Hepatocyte (in vitro differentiated cells): ENCODE results near the gene LSM4.

Experiments
- EZH2 ChIP-seq: fragments of 200-600 bp; sonication (generic); IDR thresholded peaks from 2 replicates; pipeline ENCODE4 v1.6.1; 2016; ENCODE audit warnings: antibody characterized with exemption, mild to moderate bottlenecking, borderline replicate concordance
- TF ChIP-seq, protein P1 (sequence below): fragments of 200-600 bp; sonication (generic); IDR thresholded peaks from 2 replicates; pipeline ENCODE4 v1.5.1; 2016; ENCODE audit warnings: antibody characterized with exemption, mild to moderate bottlenecking; ENCODE audit not compliant: poor library complexity

DNA sequence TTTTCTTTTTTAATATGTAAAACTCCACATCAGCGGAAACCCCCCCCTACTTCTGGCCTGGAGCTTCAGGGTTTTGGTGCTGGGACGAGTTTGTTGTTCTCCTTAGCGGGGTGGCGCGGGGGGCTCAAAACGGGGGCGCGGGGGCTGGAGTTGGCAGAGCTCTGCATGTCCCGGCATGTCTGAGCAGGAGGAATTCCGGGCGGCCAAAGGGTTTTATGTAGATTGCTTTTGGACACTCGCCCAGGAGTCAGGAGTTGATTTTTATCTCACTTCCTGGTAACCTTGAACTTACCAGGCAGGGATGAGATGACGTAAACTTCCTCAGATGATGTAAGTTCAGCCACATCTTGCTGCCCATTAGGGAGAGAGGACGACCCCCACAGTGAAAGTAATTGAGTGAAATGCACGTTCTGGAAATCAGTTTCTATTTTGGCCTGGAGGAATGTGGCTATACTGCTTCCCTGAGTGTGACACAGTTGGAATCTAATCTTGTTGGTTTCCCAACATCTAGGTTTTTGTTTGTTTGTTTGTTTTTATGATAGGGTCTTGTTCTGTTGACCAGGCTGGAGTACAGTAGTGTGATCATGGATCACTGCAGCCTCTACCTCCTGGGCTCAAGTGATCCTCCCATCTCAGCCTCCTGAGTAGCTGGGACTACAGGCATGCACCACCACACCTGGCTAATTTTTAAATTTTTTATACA is 42.1 kb upstream of the LSM4 start:
- TF ChIP-seq, protein P1, sequence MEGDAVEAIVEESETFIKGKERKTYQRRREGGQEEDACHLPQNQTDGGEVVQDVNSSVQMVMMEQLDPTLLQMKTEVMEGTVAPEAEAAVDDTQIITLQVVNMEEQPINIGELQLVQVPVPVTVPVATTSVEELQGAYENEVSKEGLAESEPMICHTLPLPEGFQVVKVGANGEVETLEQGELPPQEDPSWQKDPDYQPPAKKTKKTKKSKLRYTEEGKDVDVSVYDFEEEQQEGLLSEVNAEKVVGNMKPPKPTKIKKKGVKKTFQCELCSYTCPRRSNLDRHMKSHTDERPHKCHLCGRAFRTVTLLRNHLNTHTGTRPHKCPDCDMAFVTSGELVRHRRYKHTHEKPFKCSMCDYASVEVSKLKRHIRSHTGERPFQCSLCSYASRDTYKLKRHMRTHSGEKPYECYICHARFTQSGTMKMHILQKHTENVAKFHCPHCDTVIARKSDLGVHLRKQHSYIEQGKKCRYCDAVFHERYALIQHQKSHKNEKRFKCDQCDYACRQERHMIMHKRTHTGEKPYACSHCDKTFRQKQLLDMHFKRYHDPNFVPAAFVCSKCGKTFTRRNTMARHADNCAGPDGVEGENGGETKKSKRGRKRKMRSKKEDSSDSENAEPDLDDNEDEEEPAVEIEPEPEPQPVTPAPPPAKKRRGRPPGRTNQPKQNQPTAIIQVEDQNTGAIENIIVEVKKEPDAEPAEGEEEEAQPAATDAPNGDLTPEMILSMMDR = no peak
- no peak for TF ChIP-seq EZH2
